ENCODE data around the gene COBLL1.

The COBLL1 gene

GRCh38 chr2:164842624-164842966, 972 bp upstream of the COBLL1 start:
- H3K4me3 ChIP-seq (ENCODE audit: low read length): peak overlapping the region; percentile 79

GRCh38 chr2:164840930-164841718, 499 bp downstream of the COBLL1 start:
- H3K4me3 ChIP-seq (ENCODE audit: low read length): peak overlapping the region; percentile 79
- TF ChIP-seq CTCF (conservative IDR thresholded peaks at IDR 0.05; ENCODE audit: low read depth, low read length): peak; percentile 12
- DNase-seq (ENCODE audit: low read depth): no peak

More at GRCh38 chr2:164842624-164842966, 972 bp upstream of the COBLL1 start:
- DNase-seq (ENCODE audit: low read depth): no peak
- TF ChIP-seq CTCF (conservative IDR thresholded peaks at IDR 0.05; ENCODE audit: low read depth, low read length): no peak

GRCh38 chr2:164840458-164840929, 1.1 kb downstream of the COBLL1 start:
- no peak for DNase-seq (ENCODE audit: low read depth)
- TF ChIP-seq CTCF (conservative IDR thresholded peaks at IDR 0.05; ENCODE audit: low read depth, low read length): no peak

GRCh38 chr2:164839914-164840457, 1.6 kb downstream of the COBLL1 start:
- no peak for TF ChIP-seq CTCF (conservative IDR thresholded peaks at IDR 0.05; ENCODE audit: low read depth, low read length)
- DNase-seq (ENCODE audit: low read depth): no peak
- peak overlapping the region; percentile 79 for H3K4me3 ChIP-seq (ENCODE audit: low read length)

More at GRCh38 chr2:164840458-164840929, 1.1 kb downstream of the COBLL1 start:
- peak overlapping the region; percentile 79 for H3K4me3 ChIP-seq (ENCODE audit: low read length)

- TF ChIP-seq CTCF (conservative IDR thresholded peaks at IDR 0.05; ENCODE audit: low read depth, low read length): no peak
- no peak for DNase-seq (ENCODE audit: low read depth)
- H3K4me3 ChIP-seq (ENCODE audit: low read length): no peak overlapping the region
Measured at GRCh38 chr2:164837807-164838206, 3.8 kb downstream of the COBLL1 start.

GRCh38 chr2:164836907-164837306, 4.7 kb downstream of the COBLL1 start:
- no peak for TF ChIP-seq CTCF (conservative IDR thresholded peaks at IDR 0.05; ENCODE audit: low read depth, low read length)

GRCh38 chr2:164835302-164835701, 6.3 kb downstream of the COBLL1 start:
- no peak for TF ChIP-seq CTCF (conservative IDR thresholded peaks at IDR 0.05; ENCODE audit: low read depth, low read length)
- DNase-seq (ENCODE audit: low read depth): no peak

More at GRCh38 chr2:164836907-164837306, 4.7 kb downstream of the COBLL1 start:
- no peak overlapping the region for H3K4me3 ChIP-seq (ENCODE audit: low read length)
- DNase-seq (ENCODE audit: low read depth): no peak

More at GRCh38 chr2:164835302-164835701, 6.3 kb downstream of the COBLL1 start:
- H3K4me3 ChIP-seq (ENCODE audit: low read length): no peak overlapping the region
